ENCODE data around the gene HOXD1.

DNA sequence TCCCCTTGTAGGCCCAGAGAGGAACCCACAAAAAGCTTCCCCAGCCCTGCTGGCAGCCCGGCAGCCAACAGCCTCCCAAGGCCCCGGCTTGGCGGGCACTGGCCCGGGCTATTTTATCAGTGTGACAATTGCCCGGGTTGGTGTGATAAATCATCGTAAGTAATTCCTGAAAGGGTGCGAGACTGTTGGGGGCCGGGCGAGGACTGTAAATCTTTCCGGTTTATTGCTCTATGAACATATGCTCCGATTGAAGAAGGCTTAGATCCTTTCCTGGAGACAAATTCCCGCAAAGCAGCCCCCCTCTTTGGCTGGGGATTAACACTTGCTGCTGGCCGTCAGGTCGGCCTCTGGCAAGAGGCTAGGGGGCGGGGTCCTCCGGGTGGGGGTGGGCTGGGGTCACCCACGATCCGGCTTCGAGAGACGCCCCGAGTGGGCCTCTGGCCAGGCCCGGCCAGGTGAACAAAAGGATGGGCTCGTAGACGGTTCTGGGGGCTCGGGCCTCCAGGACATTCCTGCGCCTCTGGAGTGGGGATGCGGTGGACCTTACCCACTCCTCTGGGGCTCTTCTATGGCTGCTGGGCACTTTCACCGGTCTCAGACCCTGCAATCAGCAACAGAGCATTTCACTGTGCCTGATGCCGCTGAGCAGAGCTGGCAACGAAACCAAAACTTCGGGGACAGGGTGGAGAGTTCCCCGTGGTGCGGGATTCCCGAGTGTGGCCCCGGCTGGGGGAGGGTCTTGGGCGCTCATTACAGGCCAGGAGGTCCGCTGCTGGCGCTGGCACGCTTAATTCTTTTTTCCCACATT lies 29.4 kb upstream of the HOXD1 start:
- TF ChIP-seq, protein P1, sequence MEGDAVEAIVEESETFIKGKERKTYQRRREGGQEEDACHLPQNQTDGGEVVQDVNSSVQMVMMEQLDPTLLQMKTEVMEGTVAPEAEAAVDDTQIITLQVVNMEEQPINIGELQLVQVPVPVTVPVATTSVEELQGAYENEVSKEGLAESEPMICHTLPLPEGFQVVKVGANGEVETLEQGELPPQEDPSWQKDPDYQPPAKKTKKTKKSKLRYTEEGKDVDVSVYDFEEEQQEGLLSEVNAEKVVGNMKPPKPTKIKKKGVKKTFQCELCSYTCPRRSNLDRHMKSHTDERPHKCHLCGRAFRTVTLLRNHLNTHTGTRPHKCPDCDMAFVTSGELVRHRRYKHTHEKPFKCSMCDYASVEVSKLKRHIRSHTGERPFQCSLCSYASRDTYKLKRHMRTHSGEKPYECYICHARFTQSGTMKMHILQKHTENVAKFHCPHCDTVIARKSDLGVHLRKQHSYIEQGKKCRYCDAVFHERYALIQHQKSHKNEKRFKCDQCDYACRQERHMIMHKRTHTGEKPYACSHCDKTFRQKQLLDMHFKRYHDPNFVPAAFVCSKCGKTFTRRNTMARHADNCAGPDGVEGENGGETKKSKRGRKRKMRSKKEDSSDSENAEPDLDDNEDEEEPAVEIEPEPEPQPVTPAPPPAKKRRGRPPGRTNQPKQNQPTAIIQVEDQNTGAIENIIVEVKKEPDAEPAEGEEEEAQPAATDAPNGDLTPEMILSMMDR (IDR thresholded peaks at IDR 0.05): no peak
- TF ChIP-seq POLR2AphosphoS5 (IDR thresholded peaks at IDR 0.05; ENCODE audit: insufficient read depth in 1 of 2, low read depth in 1 of 2) (no peak), POLR2A (IDR thresholded peaks at IDR 0.05) (no peak)

Measured in vagina (tissue), 2 donors.